Endothelial cell of umbilical vein (primary cell): ENCODE results near the gene PTBP3.

Experiments used
- EZH2 ChIP-seq: IDR thresholded peaks from 2 replicates; pipeline ENCODE4 v1.6.1; 2012; ENCODE audit warnings: borderline replicate concordance, low read depth, mild to moderate bottlenecking, moderate library complexity, low read length, inconsistent platforms; ENCODE audit not compliant: severe bottlenecking
- FOS ChIP-seq: IDR thresholded peaks from 2 replicates; pipeline ENCODE4 v1.6.1; 2011; ENCODE audit warnings: mild to moderate bottlenecking, low read length, moderate library complexity, borderline replicate concordance; ENCODE audit not compliant: insufficient read depth
- JUN ChIP-seq: IDR thresholded peaks from 2 replicates; pipeline ENCODE4 v1.6.1; 2011; ENCODE audit warnings: borderline replicate concordance, low read depth; ENCODE audit not compliant: insufficient read length, insufficient read depth
- POLR2A ChIP-seq: IDR thresholded peaks from 2 replicates; pipeline ENCODE4 v1.6.1; 2012; ENCODE audit warnings: low read depth, mild to moderate bottlenecking, control low read depth, low read length
- POLR2AphosphoS5 ChIP-seq: IDR thresholded peaks from 2 replicates; pipeline ENCODE4 v1.6.1; 2012; ENCODE audit warnings: low read depth, mild to moderate bottlenecking, control low read depth, low read length, moderate library complexity; ENCODE audit not compliant: insufficient read depth
- TF ChIP-seq, protein P1 (sequence below), 2 donors: IDR thresholded peaks; 1 replicate in 1 of 2; 2 replicates in 1 of 2; pipeline ENCODE4 v1.5.1; 2011; ENCODE audit warnings: low read length in 2 of 2, mild to moderate bottlenecking in 2 of 2, moderate library complexity in 2 of 2, control low read depth in 1 of 2, inconsistent platforms in 1 of 2, low read depth in 1 of 2; ENCODE audit not compliant: insufficient read depth in 1 of 2; ENCODE audit errors: extremely low read depth in 1 of 2
- TF ChIP-seq, protein P2 (sequence below): IDR thresholded peaks from 2 replicates; pipeline ENCODE4 v1.6.1; 2011; ENCODE audit not compliant: insufficient read depth, insufficient read length

GRCh38 chr9:112377087-112377486 lies 43.7 kb upstream of the PTBP3 start:
- TF ChIP-seq, protein P1, sequence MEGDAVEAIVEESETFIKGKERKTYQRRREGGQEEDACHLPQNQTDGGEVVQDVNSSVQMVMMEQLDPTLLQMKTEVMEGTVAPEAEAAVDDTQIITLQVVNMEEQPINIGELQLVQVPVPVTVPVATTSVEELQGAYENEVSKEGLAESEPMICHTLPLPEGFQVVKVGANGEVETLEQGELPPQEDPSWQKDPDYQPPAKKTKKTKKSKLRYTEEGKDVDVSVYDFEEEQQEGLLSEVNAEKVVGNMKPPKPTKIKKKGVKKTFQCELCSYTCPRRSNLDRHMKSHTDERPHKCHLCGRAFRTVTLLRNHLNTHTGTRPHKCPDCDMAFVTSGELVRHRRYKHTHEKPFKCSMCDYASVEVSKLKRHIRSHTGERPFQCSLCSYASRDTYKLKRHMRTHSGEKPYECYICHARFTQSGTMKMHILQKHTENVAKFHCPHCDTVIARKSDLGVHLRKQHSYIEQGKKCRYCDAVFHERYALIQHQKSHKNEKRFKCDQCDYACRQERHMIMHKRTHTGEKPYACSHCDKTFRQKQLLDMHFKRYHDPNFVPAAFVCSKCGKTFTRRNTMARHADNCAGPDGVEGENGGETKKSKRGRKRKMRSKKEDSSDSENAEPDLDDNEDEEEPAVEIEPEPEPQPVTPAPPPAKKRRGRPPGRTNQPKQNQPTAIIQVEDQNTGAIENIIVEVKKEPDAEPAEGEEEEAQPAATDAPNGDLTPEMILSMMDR (IDR thresholded peaks at IDR 0.05; ENCODE audit: extremely low read depth in 1 of 2, insufficient read depth in 1 of 2, low read depth in 1 of 2, low read length in 2 of 2), result no peak
- no peak for TF ChIP-seq JUN
- no peak for TF ChIP-seq POLR2A
- no peak for TF ChIP-seq FOS
- TF ChIP-seq POLR2AphosphoS5, result no peak
- TF ChIP-seq, protein P2, sequence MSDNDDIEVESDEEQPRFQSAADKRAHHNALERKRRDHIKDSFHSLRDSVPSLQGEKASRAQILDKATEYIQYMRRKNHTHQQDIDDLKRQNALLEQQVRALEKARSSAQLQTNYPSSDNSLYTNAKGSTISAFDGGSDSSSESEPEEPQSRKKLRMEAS, result no peak
- TF ChIP-seq EZH2, result no peak
